Fibroblast of lung (primary cell): ENCODE results near the gene KERA.

Source experiments
- EZH2 ChIP-seq: IDR thresholded peaks from 2 replicates; pipeline ENCODE4 v1.5.1; 2012; ENCODE audit warnings: low read length, control low read depth, mild to moderate bottlenecking; ENCODE audit errors: missing control alignments
- TF ChIP-seq, protein P1 (sequence below), 2 donors: IDR thresholded peaks in 1 of 2; conservative IDR thresholded peaks in 1 of 2; 1 replicate in 1 of 2; 2 replicates in 1 of 2; pipeline ENCODE4 v1.5.1; 2011 to 2012; ENCODE audit warnings: low read length in 2 of 2, control low read depth in 1 of 2, inconsistent platforms in 1 of 2, low read depth in 1 of 2, mild to moderate bottlenecking in 1 of 2

DNA sequence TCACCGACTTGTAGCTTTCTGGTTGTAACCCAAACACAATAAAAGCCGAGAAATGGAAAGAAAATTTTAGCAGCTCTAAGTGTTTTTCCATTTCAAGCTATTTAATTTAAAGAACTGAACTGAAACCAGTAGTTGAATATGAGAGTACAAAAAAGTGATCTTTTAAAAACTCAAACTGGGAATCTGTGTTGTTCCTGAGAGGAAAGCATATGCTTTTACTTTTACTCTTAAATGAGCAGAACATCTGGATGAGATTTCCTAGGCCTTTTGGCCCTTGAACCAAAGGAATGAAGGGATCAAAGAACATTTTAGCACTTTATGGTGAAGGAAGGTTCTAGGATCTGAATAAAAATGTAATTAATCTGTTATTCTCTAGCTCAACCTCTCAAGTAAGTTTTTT is 1.3 kb downstream of the KERA start:
- TF ChIP-seq, protein P1, sequence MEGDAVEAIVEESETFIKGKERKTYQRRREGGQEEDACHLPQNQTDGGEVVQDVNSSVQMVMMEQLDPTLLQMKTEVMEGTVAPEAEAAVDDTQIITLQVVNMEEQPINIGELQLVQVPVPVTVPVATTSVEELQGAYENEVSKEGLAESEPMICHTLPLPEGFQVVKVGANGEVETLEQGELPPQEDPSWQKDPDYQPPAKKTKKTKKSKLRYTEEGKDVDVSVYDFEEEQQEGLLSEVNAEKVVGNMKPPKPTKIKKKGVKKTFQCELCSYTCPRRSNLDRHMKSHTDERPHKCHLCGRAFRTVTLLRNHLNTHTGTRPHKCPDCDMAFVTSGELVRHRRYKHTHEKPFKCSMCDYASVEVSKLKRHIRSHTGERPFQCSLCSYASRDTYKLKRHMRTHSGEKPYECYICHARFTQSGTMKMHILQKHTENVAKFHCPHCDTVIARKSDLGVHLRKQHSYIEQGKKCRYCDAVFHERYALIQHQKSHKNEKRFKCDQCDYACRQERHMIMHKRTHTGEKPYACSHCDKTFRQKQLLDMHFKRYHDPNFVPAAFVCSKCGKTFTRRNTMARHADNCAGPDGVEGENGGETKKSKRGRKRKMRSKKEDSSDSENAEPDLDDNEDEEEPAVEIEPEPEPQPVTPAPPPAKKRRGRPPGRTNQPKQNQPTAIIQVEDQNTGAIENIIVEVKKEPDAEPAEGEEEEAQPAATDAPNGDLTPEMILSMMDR (conservative IDR thresholded peaks at IDR 0.05 in 1 of 2, IDR thresholded peaks at IDR 0.05 in 1 of 2; ENCODE audit: low read depth in 1 of 2, low read length in 2 of 2), result no peak
- TF ChIP-seq EZH2, result no peak
